Measurements from ENCODE around the gene ADAMTSL2.
A peak's percentile ranks its signal among the peaks of the same experiment; 100 is the strongest.

Gene ADAMTSL2

GRCh38 chr9:133554729-133555128 is 20.2 kb downstream of the ADAMTSL2 start:
- TF ChIP-seq OSR1 (CRISPR knock-in tag; IDR thresholded peaks at IDR 0.05): no peak
- TF ChIP-seq POU6F1 (CRISPR knock-in tag; IDR thresholded peaks at IDR 0.05; ENCODE audit: borderline replicate concordance, low read depth): no peak
- ATAC-seq: no peak

DNA sequence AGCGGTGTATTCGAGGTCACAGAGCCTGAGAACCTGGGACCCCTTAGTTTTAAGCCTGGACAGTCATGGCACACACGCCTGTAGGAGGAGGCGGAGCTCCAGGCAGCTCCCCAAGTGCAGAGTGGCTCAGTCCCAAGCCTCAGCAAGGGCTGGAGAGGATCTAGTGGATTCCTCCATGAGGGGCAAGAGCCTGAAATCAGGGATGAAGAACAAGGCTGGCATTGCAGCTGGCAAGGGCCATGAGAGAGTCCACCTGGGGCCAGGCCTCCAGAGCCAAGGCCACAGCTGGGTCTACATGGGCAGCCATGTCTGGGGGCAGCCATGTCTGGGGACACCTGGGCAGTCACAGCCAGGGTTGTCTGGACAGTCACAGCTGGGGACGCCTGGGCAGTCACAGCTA is 21.9 kb downstream of the ADAMTSL2 start:
- TF ChIP-seq TCF4 (CRISPR knock-in tag; IDR thresholded peaks at IDR 0.05; ENCODE audit: borderline replicate concordance) (no peak), ZNF8 (CRISPR knock-in tag; IDR thresholded peaks at IDR 0.05) (no peak), GLIS3 (CRISPR knock-in tag; IDR thresholded peaks at IDR 0.05) (no peak), ZFP3 (CRISPR knock-in tag; IDR thresholded peaks at IDR 0.05) (no peak), CSDC2 (CRISPR knock-in tag; IDR thresholded peaks at IDR 0.05) (no peak), ARNTL (CRISPR knock-in tag; IDR thresholded peaks at IDR 0.05; ENCODE audit: borderline replicate concordance, low read depth) (no peak), PPARA (CRISPR knock-in tag; IDR thresholded peaks at IDR 0.05; ENCODE audit: borderline replicate concordance) (no peak)
- TF ChIP-seq, protein P1, sequence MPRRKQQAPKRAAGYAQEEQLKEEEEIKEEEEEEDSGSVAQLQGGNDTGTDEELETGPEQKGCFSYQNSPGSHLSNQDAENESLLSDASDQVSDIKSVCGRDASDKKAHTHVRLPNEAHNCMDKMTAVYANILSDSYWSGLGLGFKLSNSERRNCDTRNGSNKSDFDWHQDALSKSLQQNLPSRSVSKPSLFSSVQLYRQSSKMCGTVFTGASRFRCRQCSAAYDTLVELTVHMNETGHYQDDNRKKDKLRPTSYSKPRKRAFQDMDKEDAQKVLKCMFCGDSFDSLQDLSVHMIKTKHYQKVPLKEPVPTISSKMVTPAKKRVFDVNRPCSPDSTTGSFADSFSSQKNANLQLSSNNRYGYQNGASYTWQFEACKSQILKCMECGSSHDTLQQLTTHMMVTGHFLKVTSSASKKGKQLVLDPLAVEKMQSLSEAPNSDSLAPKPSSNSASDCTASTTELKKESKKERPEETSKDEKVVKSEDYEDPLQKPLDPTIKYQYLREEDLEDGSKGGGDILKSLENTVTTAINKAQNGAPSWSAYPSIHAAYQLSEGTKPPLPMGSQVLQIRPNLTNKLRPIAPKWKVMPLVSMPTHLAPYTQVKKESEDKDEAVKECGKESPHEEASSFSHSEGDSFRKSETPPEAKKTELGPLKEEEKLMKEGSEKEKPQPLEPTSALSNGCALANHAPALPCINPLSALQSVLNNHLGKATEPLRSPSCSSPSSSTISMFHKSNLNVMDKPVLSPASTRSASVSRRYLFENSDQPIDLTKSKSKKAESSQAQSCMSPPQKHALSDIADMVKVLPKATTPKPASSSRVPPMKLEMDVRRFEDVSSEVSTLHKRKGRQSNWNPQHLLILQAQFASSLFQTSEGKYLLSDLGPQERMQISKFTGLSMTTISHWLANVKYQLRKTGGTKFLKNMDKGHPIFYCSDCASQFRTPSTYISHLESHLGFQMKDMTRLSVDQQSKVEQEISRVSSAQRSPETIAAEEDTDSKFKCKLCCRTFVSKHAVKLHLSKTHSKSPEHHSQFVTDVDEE (CRISPR knock-in tag; IDR thresholded peaks at IDR 0.05): no peak
- ATAC-seq: no peak

- TF ChIP-seq, protein P1 (CRISPR knock-in tag; IDR thresholded peaks at IDR 0.05): no peak
- TF ChIP-seq POU6F1 (CRISPR knock-in tag; IDR thresholded peaks at IDR 0.05; ENCODE audit: borderline replicate concordance, low read depth): no peak
- no peak for TF ChIP-seq GLIS3 (CRISPR knock-in tag; IDR thresholded peaks at IDR 0.05)
- TF ChIP-seq OSR1 (CRISPR knock-in tag; IDR thresholded peaks at IDR 0.05): no peak
- TF ChIP-seq ARNTL (CRISPR knock-in tag; IDR thresholded peaks at IDR 0.05; ENCODE audit: borderline replicate concordance, low read depth): no peak
- no peak for TF ChIP-seq SNAI2 (CRISPR knock-in tag; IDR thresholded peaks at IDR 0.05)
- ATAC-seq: no peak
Observed at GRCh38 chr9:133557581-133557980, 23.1 kb downstream of the ADAMTSL2 start.

- peak; percentile 89 for ATAC-seq
- TF ChIP-seq, protein P2, sequence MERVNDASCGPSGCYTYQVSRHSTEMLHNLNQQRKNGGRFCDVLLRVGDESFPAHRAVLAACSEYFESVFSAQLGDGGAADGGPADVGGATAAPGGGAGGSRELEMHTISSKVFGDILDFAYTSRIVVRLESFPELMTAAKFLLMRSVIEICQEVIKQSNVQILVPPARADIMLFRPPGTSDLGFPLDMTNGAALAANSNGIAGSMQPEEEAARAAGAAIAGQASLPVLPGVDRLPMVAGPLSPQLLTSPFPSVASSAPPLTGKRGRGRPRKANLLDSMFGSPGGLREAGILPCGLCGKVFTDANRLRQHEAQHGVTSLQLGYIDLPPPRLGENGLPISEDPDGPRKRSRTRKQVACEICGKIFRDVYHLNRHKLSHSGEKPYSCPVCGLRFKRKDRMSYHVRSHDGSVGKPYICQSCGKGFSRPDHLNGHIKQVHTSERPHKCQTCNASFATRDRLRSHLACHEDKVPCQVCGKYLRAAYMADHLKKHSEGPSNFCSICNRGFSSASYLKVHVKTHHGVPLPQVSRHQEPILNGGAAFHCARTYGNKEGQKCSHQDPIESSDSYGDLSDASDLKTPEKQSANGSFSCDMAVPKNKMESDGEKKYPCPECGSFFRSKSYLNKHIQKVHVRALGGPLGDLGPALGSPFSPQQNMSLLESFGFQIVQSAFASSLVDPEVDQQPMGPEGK (CRISPR knock-in tag; IDR thresholded peaks at IDR 0.05; ENCODE audit: borderline replicate concordance): peak; percentile 63; the same call in 1 of the 2 replicates
- TF ChIP-seq, protein P1 (CRISPR knock-in tag; IDR thresholded peaks at IDR 0.05): peak; percentile 17; the same call in 1 of the 2 replicates
- no peak for TF ChIP-seq ESRRG (CRISPR knock-in tag; IDR thresholded peaks at IDR 0.05)
- peak; percentile 28; the same call in 1 of the 2 replicates for TF ChIP-seq SNAI2 (CRISPR knock-in tag; IDR thresholded peaks at IDR 0.05)
Observed at GRCh38 chr9:133558191-133559126, 24.0 kb downstream of the ADAMTSL2 start.
